ENCODE measurements around the gene USP38.

- TF ChIP-seq CTCF (IDR thresholded peaks at IDR 0.05) = no peak
- no peak for TF ChIP-seq POLR2A (IDR thresholded peaks at IDR 0.05)
Observed at GRCh38 chr4:143234153-143234552, 49.4 kb downstream of the USP38 start.
